K562 (cell line): ENCODE measurements around the gene PTPN1. TPM values are rescaled to one million over a fixed set of nuclear protein-coding genes. Genes with fewer than 3 reads are reported as not detected.

Experiments
- ATAC-seq: fragments of 200-7000 bp; cut with Tn5 transposase; 3 replicates; pipeline ENCODE4 v1.9.1; 2020; ENCODE audit warnings: moderate library complexity
- BruUV-seq: library from RNA; stranded (reverse); fragments of 400-500 nt; replicated peaks from 2 replicates; lab custom pipeline; 2021; lab: Mats Ljungman, UMichigan
- CTCF ChIA-PET: fragments of 300-600 bp; formaldehyde crosslinking; extraction: SDS; loops from one replicate; lab custom pipeline; 2021; ENCODE audit warnings: low intra/inter-chr PET ratio; lab: Yijun Ruan, JAX
- POLR2A ChIA-PET: fragments of 300-600, 350-650 bp; sonication (Branson Sonifier 250); formaldehyde crosslinking; extraction: SDS; loops from one replicate; lab custom pipeline; 2021; ENCODE audit warnings: antibody characterized with exemption, inconsistent platforms; lab: Yijun Ruan, JAX
- DNase-seq, 4 experiments: peaks; one replicate each; pipeline versions ENCODE4 v3.0.0 to v3.0.0-alpha.2; 2011 to 2018; ENCODE audit warnings: low spot score in 3 of 4, mixed read lengths in 3 of 4; ENCODE audit errors: extremely low read depth in 1 of 4
- FAIRE-seq: peaks from 2 replicates; lab custom pipeline; 2011; peaks lifted over from hg19 to GRCh38; lab: Jason Lieb, UNC
- H2AFZ ChIP-seq: 2 replicates; pipeline ENCODE4 v1.6.0; 2011; ENCODE audit warnings: low read depth, low read length, control low read depth, inconsistent platforms
- H3K27ac ChIP-seq: fragments of 200-600 bp; 3 replicates; pipeline ENCODE4 v1.8.0; 2011; ENCODE audit warnings: low read depth, mild to moderate bottlenecking, control low read depth, inconsistent platforms, low read length, moderate library complexity, mixed read lengths; ENCODE audit errors: extremely low read depth
- H3K27me3 ChIP-seq, 2 experiments: fragments of 300-600 bp in 1 of 2; 2 replicates in 1 of 2; 3 replicates in 1 of 2; pipeline versions ENCODE4 v1.6.0 to v1.8.0; 2011; ENCODE audit warnings: inconsistent platforms in 2 of 2, low read length in 2 of 2, mild to moderate bottlenecking in 1 of 2, mixed read lengths in 1 of 2, moderate library complexity in 1 of 2; ENCODE audit not compliant: control insufficient read depth in 2 of 2, insufficient read depth in 2 of 2
- H3K36me3 ChIP-seq: fragments of 300-600 bp; 3 replicates; pipeline ENCODE4 v1.8.0; 2011; ENCODE audit warnings: mild to moderate bottlenecking, low read length, inconsistent platforms; ENCODE audit not compliant: control insufficient read depth, insufficient read depth
- H3K4me1 ChIP-seq, 2 experiments: fragments of 200-600 bp in 1 of 2; replicated peaks in 1 of 2; 2 replicates in 1 of 2; 3 replicates in 1 of 2; pipeline versions ENCODE4 v1.5.1 to v1.8.0; 2011; ENCODE audit warnings: inconsistent platforms in 2 of 2, low read length in 2 of 2, mild to moderate bottlenecking in 1 of 2, mixed read lengths in 1 of 2, moderate library complexity in 1 of 2; ENCODE audit not compliant: control insufficient read depth in 2 of 2, insufficient read depth in 2 of 2
- H3K4me2 ChIP-seq: 2 replicates; pipeline ENCODE4 v1.6.1; 2011; ENCODE audit warnings: low read length, control low read depth, inconsistent platforms, mixed read lengths; ENCODE audit not compliant: insufficient read depth
- H3K4me3 ChIP-seq: fragments of 200-600 bp; sonication (generic), shearing (Covaris generic); 2 replicates; pipeline ENCODE4 v1.5.1; 2016; ENCODE audit warnings: control low read depth, inconsistent platforms
- H3K79me2 ChIP-seq: fragments of 200-600 bp; 3 replicates; pipeline ENCODE4 v1.8.0; 2011; ENCODE audit warnings: low read length, inconsistent platforms; ENCODE audit not compliant: control insufficient read depth, insufficient read depth
- H3K9ac ChIP-seq, 2 experiments: 2 replicates each; pipeline versions ENCODE4 v1.6.0 to v1.6.1; 2011; ENCODE audit warnings: low read depth in 2 of 2, low read length in 2 of 2, control low read depth in 1 of 2, inconsistent platforms in 1 of 2, mild to moderate bottlenecking in 1 of 2, mixed read lengths in 1 of 2; ENCODE audit not compliant: insufficient read depth in 1 of 2
- H3K9me1 ChIP-seq: one replicate; pipeline ENCODE4 v1.6.0; 2011; ENCODE audit warnings: inconsistent platforms, mild to moderate bottlenecking, low read length, moderate library complexity; ENCODE audit not compliant: control insufficient read depth, insufficient read depth
- H3K9me3 ChIP-seq: replicated peaks from 2 replicates; pipeline ENCODE4 v1.5.1; 2011; ENCODE audit warnings: low read depth, low read length, inconsistent platforms; ENCODE audit not compliant: control insufficient read depth, insufficient read depth
- H4K20me1 ChIP-seq: replicated peaks from 2 replicates; pipeline ENCODE4 v1.6.1; 2011; ENCODE audit warnings: low read length, inconsistent platforms, mixed read lengths; ENCODE audit not compliant: control insufficient read depth, insufficient read depth
- ETV5 ChIP-seq: sonication (generic); formaldehyde crosslinking; IDR thresholded peaks from 2 replicates; pipeline ENCODE4 v1.4.0; 2020; ENCODE audit warnings: low read depth, mild to moderate bottlenecking, missing genetic modification reagents
- GATAD2B ChIP-seq: fragments of 450-650 bp; IDR thresholded peaks from 2 replicates; pipeline ENCODE4 v1.6.1; 2017; ENCODE audit warnings: mild to moderate bottlenecking, borderline replicate concordance
- HNRNPL ChIP-seq: fragments of 200-400 bp; formaldehyde crosslinking; IDR thresholded peaks from 2 replicates; pipeline ENCODE4 v1.6.1; 2017; ENCODE audit warnings: low read depth, mild to moderate bottlenecking, low read length
- JUND ChIP-seq, 2 experiments: IDR thresholded peaks; 2 replicates in 1 of 2; 3 replicates in 1 of 2; pipeline ENCODE4 v1.6.1; 2011; ENCODE audit warnings: borderline replicate concordance in 2 of 2, low read depth in 2 of 2, low read length in 2 of 2, improper control_type of control experiment in 1 of 2, missing biosample characterization in 1 of 2, missing genetic modification characterization in 1 of 2, missing genetic modification reagents in 1 of 2
- NCOA1 ChIP-seq: fragments of 450-650 bp; IDR thresholded peaks from 2 replicates; pipeline ENCODE4 v1.6.1; 2016; ENCODE audit warnings: low read depth
- NEUROD1 ChIP-seq: fragments of 150-350 bp; IDR thresholded peaks from 2 replicates; pipeline ENCODE4 v1.6.1; 2014; ENCODE audit warnings: borderline replicate concordance, low read length, low read depth; ENCODE audit not compliant: partially characterized antibody
- POLR2G ChIP-seq: fragments of 200-400 bp; formaldehyde crosslinking; IDR thresholded peaks from 2 replicates; pipeline ENCODE4 v1.6.1; 2017; ENCODE audit warnings: low read depth, mild to moderate bottlenecking, antibody characterized with exemption, low read length, moderate library complexity
- ZFPM2 ChIP-seq: fragments of 250-450 bp; sonication (Bioruptor Pico); IDR thresholded peaks from 2 replicates; pipeline ENCODE4 v1.5.1; 2022; ENCODE audit warnings: mild to moderate bottlenecking
- ZNF146 ChIP-seq: IDR thresholded peaks from one replicate; pipeline ENCODE4 v1.6.1; 2018; ENCODE audit warnings: missing compliant biosample characterization; ENCODE audit not compliant: unreplicated experiment
- WGBS: fragments of 100-300 bp; shearing (Covaris generic); methylation state at CpG from one replicate; pipeline ENCODE4 v1.1.6; 2016; ENCODE audit warnings: low coverage, mixed read lengths; ENCODE audit not compliant: insufficient coverage; ENCODE audit errors: missing lambda C conversion rate; 5-methylcytosine and 5-hydroxymethylcytosine counted together
- in situ Hi-C: fragments of 300-500 bp; cut with MboI; formaldehyde crosslinking; loops from 4 replicates; pipeline ENCODE4 v1.15.0; 2018; ENCODE audit warnings: inconsistent platforms, mixed read lengths
- intact Hi-C: fragments of 100-400 bp; cut with micrococcal nuclease; formaldehyde crosslinking; loops from 2 replicates; pipeline ENCODE4 v1.14.2; 2022
- polyA plus RNA-seq, 8 experiments: library from polyadenylated mRNA; depleted of rRNA in 4 of 8; stranded (reverse) in 5 of 8; unstranded in 3 of 8; fragments of >200 nt; fragmentation: Nextera tagmentation in 2 of 8; fragmentation: Illumina TruSeq in 1 of 8; extraction: Ambion mirVana in 2 of 8; extraction: Trizol in 1 of 8; gene quantifications; 2 replicates each; pipeline versions ENCODE4 v1.2.1 to v1.2.3, GENCODE V29; 2011 to 2014; ENCODE audit warnings: inconsistent platforms in 1 of 8, missing spikeins in 1 of 8
- total RNA-seq, 7 experiments: library from RNA; depleted of rRNA in 6 of 7; stranded (reverse); fragments of >200 nt in 6 of 7; fragmentation: Illumina TruSeq in 2 of 7; extraction: Trizol in 2 of 7; gene quantifications; 2 replicates each; pipeline versions ENCODE4 v1.2.1 to v1.2.3, GENCODE V29; 2011 to 2021; ENCODE audit warnings: low replicate concordance in 1 of 7
- TF ChIP-seq, protein P1 (sequence below): sonication (generic); formaldehyde crosslinking; IDR thresholded peaks from 2 replicates; pipeline ENCODE4 v1.8.0; 2023; ENCODE audit warnings: missing genetic modification reagents, mild to moderate bottlenecking, borderline replicate concordance

PTPN1 gene
- total and polyA plus RNA-seq, 9 of the 15 experiments (the other 6 are each of a cell fraction or from before 2014, with no cell fraction given): 11.0 to 85.3 (median 54.0) TPM

GRCh38 chr20:50608750-50609104 lies 98.5 kb downstream of the PTPN1 start:
- Histone ChIP-seq H2AFZ (no peak overlapping the region), H3K4me1 (no peaks in the 10 kb centered on the region; a peak in 1 of 5 replicates), H3K4me2 (no peak overlapping the region), H3K27me3 (no peaks in the 10 kb centered on the region), H3K9ac (no peak overlapping the region), H3K4me3 (no peak overlapping the region), H3K79me2 (no peaks in the 10 kb centered on the region), H3K9me3 (no peaks in the 10 kb centered on the region), H3K9me1 (no peaks in the 10 kb centered on the region), H3K36me3 (peaks cover 83% of the 10 kb centered on the region; the same call in 2 of the 3 replicates), H3K27ac (no peak overlapping the region), H4K20me1 (no peaks in the 10 kb centered on the region)
- ATAC-seq (no peak), FAIRE-seq (no peak), DNase-seq (no peak)
- ChIA-PET POLR2A (no interaction called here), CTCF (no interaction called here)
- in situ Hi-C loops: no loop called here
- 94% methylated on average over 10 of the region's 13 CpGs for WGBS
- TF ChIP-seq POLR2G: 0 out of 2 replicates have a peak, but pooled peaks have one; percentile 15
- TF ChIP-seq ZFPM2: no peak
- no peak for TF ChIP-seq NEUROD1
- no peak for TF ChIP-seq GATAD2B
- intact Hi-C loops: no loop called here
- BruUV-seq: no TSS peak

DNA sequence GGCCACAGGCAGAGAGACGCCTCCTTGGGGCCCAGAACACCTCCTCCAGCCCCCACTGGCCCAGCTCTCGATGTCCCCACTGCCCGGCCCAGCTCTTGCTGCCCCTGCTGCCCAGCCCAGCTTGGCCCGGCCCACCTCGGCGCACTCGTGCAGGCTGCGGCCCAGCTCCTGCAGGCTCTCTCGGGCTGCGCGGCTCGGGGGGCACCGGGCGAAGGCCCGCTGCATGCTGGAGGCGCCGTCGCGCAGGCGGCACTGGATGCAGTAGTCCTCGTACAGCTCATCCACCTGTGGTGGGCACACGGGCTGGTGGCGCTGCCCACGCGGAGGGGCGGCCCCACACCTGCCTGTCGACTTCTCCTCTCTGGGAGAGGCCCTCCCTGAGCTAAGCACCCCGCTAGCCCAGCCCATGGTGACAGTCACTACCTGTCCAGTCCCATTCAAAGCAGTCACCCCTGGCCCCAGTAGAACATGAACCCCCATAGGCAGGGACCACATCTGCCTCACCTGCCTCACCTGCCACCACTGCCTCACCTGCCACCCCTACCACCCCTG lies 99.3 kb downstream of the PTPN1 start:
- Histone ChIP-seq H3K27me3 (no peaks in the 10 kb centered on the region), H3K4me2 (no peak overlapping the region), H3K4me3 (no peak overlapping the region), H3K79me2 (no peaks in the 10 kb centered on the region), H3K9me3 (no peaks in the 10 kb centered on the region), H2AFZ (no peak overlapping the region), H3K27ac (no peak overlapping the region), H3K9ac (no peak overlapping the region), H4K20me1 (no peaks in the 10 kb centered on the region), H3K9me1 (no peaks in the 10 kb centered on the region), H3K4me1 (no peaks in the 10 kb centered on the region; a peak in 1 of 5 replicates), H3K36me3 (peaks cover 82% of the 10 kb centered on the region; the same call in 2 of the 3 replicates)
- POLR2A ChIA-PET: no interaction called here
- BruUV-seq: no TSS peak
- intact Hi-C loops: no loop called here
- FAIRE-seq (no peak), ATAC-seq (no peak), DNase-seq (no peak)
- in situ Hi-C loops: no loop called here
- 97% methylated on average over 20 of the region's 28 CpGs for WGBS
- CTCF ChIA-PET: no interaction called here
- TF ChIP-seq HNRNPL: 0 out of 2 replicates have a peak, but pooled peaks have one; percentile 25
- no peak for TF ChIP-seq ETV5 (CRISPR knock-in tag)
- TF ChIP-seq JUND (IDR thresholded peaks at IDR 0.05; ENCODE audit: borderline replicate concordance, low read depth, low read length): no peak
- no peak for TF ChIP-seq JUND (tag; IDR thresholded peaks at IDR 0.05; ENCODE audit: borderline replicate concordance, low read depth, low read length)
- no peak for TF ChIP-seq ZNF146 (CRISPR knock-in tag)
- TF ChIP-seq, protein P1, sequence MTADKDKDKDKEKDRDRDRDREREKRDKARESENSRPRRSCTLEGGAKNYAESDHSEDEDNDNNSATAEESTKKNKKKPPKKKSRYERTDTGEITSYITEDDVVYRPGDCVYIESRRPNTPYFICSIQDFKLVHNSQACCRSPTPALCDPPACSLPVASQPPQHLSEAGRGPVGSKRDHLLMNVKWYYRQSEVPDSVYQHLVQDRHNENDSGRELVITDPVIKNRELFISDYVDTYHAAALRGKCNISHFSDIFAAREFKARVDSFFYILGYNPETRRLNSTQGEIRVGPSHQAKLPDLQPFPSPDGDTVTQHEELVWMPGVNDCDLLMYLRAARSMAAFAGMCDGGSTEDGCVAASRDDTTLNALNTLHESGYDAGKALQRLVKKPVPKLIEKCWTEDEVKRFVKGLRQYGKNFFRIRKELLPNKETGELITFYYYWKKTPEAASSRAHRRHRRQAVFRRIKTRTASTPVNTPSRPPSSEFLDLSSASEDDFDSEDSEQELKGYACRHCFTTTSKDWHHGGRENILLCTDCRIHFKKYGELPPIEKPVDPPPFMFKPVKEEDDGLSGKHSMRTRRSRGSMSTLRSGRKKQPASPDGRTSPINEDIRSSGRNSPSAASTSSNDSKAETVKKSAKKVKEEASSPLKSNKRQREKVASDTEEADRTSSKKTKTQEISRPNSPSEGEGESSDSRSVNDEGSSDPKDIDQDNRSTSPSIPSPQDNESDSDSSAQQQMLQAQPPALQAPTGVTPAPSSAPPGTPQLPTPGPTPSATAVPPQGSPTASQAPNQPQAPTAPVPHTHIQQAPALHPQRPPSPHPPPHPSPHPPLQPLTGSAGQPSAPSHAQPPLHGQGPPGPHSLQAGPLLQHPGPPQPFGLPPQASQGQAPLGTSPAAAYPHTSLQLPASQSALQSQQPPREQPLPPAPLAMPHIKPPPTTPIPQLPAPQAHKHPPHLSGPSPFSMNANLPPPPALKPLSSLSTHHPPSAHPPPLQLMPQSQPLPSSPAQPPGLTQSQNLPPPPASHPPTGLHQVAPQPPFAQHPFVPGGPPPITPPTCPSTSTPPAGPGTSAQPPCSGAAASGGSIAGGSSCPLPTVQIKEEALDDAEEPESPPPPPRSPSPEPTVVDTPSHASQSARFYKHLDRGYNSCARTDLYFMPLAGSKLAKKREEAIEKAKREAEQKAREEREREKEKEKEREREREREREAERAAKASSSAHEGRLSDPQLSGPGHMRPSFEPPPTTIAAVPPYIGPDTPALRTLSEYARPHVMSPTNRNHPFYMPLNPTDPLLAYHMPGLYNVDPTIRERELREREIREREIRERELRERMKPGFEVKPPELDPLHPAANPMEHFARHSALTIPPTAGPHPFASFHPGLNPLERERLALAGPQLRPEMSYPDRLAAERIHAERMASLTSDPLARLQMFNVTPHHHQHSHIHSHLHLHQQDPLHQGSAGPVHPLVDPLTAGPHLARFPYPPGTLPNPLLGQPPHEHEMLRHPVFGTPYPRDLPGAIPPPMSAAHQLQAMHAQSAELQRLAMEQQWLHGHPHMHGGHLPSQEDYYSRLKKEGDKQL (CRISPR knock-in tag): no peak
- TF ChIP-seq NCOA1: no peak
